ENCODE results near the gene PCNX4. TPM values are rescaled to one million over a fixed set of nuclear protein-coding genes. Genes with fewer than 3 reads are reported as not detected.

PCNX4 gene
- total and polyA plus RNA-seq, 9 donors, result 19.2 to 83.4 (median 56.8) TPM

DNA sequence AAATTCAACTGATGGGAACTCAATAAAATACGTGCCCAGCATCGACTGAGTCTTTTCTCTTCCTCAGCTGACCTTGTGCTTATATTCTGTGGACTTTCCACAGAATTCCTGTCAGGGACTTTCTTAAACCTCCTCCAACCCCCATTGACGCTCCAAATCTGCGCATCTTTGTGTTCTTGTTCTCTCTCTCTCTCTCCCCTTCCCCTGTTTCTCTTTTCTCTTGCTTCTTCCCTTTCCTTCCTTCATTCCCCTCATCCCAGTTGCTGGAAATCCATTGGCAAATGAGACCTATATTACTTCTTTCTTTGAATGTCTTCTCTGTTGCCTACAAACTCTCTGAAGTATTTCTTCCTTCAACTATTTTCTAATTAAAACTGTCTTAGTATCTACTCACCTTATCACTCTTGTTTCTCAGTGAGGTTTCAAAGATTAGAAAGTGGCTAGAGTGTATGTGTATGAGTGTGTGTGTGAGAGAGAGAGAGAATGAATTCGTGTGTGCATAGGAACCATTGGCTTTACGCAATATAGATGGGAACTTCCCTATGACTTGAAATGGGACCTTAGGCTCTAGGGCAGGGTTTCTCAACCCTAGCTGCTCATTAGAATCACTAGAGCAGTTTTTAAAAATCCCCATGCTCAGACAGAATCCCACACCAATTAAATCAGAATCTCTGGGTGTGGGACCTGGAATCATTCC is 115.3 kb downstream of the PCNX4 start:
- Histone ChIP-seq H3K4me1 (ENCODE audit: insufficient read depth) (peaks cover 2% of the 10 kb centered on the region), H3K27ac (no peak overlapping the region), H3K36me3 (no peaks in the 10 kb centered on the region), H3K9me3 (no peaks in the 10 kb centered on the region), H3K4me3 (no peak overlapping the region), H3K27me3 (no peaks in the 10 kb centered on the region)
- 87 to 89% (median 89%) methylated on average over 6 of the region's 6 CpGs for WGBS, 3 donors
- intact Hi-C loops (cut with DNase I), result no loop called here
- DNase-seq, result no peak
- TF ChIP-seq, protein P1, sequence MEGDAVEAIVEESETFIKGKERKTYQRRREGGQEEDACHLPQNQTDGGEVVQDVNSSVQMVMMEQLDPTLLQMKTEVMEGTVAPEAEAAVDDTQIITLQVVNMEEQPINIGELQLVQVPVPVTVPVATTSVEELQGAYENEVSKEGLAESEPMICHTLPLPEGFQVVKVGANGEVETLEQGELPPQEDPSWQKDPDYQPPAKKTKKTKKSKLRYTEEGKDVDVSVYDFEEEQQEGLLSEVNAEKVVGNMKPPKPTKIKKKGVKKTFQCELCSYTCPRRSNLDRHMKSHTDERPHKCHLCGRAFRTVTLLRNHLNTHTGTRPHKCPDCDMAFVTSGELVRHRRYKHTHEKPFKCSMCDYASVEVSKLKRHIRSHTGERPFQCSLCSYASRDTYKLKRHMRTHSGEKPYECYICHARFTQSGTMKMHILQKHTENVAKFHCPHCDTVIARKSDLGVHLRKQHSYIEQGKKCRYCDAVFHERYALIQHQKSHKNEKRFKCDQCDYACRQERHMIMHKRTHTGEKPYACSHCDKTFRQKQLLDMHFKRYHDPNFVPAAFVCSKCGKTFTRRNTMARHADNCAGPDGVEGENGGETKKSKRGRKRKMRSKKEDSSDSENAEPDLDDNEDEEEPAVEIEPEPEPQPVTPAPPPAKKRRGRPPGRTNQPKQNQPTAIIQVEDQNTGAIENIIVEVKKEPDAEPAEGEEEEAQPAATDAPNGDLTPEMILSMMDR (IDR thresholded peaks at IDR 0.05), result no peak
- no peak for TF ChIP-seq EP300 (IDR thresholded peaks at IDR 0.05)
- TF ChIP-seq POLR2A (IDR thresholded peaks at IDR 0.05), result no peak

DNA sequence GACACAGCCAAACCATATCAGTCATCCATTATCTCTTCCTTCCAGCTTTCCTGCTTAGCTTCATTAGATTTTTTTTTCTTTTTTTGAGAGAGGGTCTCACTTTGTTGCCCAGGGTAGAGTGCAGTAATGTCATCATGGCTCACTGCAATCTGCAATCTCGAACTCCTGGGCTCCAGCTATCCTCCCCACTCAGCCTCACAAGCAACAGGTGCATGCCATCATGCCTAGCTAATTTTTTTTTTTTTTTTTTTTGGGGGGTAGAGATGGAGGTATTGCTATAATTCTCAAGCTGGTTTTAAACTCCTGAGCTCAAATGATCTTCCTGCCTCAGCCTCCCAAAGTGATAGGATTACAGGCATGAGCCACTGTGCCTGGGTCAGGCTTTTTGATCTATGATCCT is 119.0 kb downstream of the PCNX4 start:
- no peak for DNase-seq
- Histone ChIP-seq H3K4me1 (ENCODE audit: insufficient read depth) (no peaks in the 10 kb centered on the region), H3K27ac (no peak overlapping the region), H3K36me3 (no peaks in the 10 kb centered on the region), H3K9me3 (no peaks in the 10 kb centered on the region), H3K27me3 (no peaks in the 10 kb centered on the region), H3K4me3 (no peak overlapping the region)
- intact Hi-C loops (cut with DNase I), result no loop called here
- WGBS, 3 donors, result 59 to 85% (median 61%) methylated on average over 1 of the region's 1 CpG
- TF ChIP-seq, protein P1 (IDR thresholded peaks at IDR 0.05), result no peak
- no peak for TF ChIP-seq EP300 (IDR thresholded peaks at IDR 0.05)
- no peak for TF ChIP-seq POLR2A (IDR thresholded peaks at IDR 0.05)

DNA sequence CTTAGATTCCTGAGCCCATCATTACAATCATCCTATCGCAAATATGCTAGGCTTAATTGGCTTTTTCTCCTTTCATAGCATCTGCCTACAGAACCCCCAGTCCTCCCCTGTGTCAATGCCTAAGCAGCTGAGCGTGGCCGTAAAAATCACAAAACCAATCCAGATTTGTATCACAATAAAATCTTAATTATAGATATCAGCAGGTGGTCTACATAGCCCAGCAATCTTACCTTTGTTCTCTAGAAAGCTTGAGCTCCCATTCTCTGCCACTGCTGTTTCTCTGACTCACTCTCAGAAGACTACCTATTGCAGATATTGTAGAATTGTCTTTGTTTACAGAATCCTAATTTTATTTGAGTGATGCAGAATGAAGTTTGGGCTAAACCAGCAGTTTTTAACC is 119.4 kb downstream of the PCNX4 start:
- Histone ChIP-seq H3K27me3 (no peaks in the 10 kb centered on the region), H3K27ac (no peak overlapping the region), H3K4me3 (no peak overlapping the region), H3K36me3 (no peaks in the 10 kb centered on the region), H3K4me1 (ENCODE audit: insufficient read depth) (no peaks in the 10 kb centered on the region), H3K9me3 (no peaks in the 10 kb centered on the region)
- no peak for DNase-seq
- WGBS, 3 donors, result 58 to 66% (median 60%) methylated on average over 3 of the region's 3 CpGs
- intact Hi-C loops (cut with DNase I), result no loop called here
- TF ChIP-seq EP300 (IDR thresholded peaks at IDR 0.05) (no peak), POLR2A (IDR thresholded peaks at IDR 0.05) (no peak)
- TF ChIP-seq, protein P1 (IDR thresholded peaks at IDR 0.05), result no peak

DNA sequence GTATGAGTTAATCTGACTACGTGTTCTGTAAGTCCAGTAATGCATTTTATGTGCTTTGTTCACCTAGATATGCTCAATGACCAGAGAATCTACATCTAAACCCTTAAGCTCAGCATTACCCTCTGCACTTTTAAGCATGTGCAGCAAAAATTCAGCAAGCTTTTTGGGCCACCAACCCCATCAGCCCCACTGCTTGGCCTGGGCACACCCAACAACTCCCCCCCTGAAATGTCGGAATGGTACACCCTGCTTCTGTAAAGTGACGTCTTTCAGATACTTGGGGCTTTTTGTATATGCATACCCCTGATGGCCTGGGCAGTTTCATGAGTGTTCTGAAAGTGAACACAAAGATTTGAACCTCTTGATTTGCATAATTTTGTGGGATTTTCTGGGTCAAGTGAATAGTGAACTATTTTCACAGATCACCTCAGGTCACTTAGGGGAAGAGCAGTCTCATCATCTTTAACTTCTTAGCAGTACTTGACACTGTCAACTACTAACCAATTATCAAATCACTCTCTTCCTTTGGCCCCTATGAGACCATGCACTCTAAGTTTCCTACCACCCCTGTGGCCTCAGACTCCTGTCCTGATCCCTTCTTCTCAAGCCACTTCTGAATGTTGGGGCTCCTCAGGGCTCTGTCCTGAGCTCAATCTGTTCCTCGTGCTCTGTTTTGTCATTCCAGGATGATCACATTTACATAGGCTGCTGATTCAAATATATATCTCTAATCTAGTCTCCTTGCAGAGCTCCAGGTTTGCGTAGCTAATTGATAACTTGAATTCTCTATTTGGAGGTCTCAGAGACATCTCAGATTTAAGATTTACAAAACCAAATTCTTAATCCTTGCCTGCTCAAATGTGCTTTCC is 121.0 kb downstream of the PCNX4 start:
- intact Hi-C loops (cut with DNase I), result no loop called here
- Histone ChIP-seq H3K36me3 (no peaks in the 10 kb centered on the region), H3K4me1 (ENCODE audit: insufficient read depth) (no peaks in the 10 kb centered on the region), H3K27ac (no peak overlapping the region), H3K9me3 (no peaks in the 10 kb centered on the region), H3K4me3 (no peak overlapping the region), H3K27me3 (no peaks in the 10 kb centered on the region)
- no peak for TF ChIP-seq POLR2A (IDR thresholded peaks at IDR 0.05)
- TF ChIP-seq EP300 (IDR thresholded peaks at IDR 0.05), result no peak
- TF ChIP-seq, protein P1 (IDR thresholded peaks at IDR 0.05), result no peak
- 80 to 85% (median 85%) methylated on average over 5 of the region's 5 CpGs for WGBS, 3 donors
- no peak for DNase-seq

Data from ovary (tissue), 9 donors.